CD14-positive monocyte (primary cell): Measurements from ENCODE around the gene GALNT18. TPM values are rescaled to one million over a fixed set of nuclear protein-coding genes. Genes with fewer than 3 reads are reported as not detected.

Experiments
- DNase-seq, 3 donors: peaks; one replicate each; pipeline ENCODE4 v3.0.0-alpha.2; 2011 to 2022
- H2AFZ ChIP-seq: 2 replicates; pipeline ENCODE4 v1.6.0; 2012; ENCODE audit warnings: mild to moderate bottlenecking, low read depth, low read length, inconsistent platforms; ENCODE audit not compliant: insufficient read depth, poor library complexity, severe bottlenecking
- H3K27ac ChIP-seq, 2 donors: 1 replicate in 1 of 2; 2 replicates in 1 of 2; pipeline ENCODE4 v1.5.1; 2012 to 2013; ENCODE audit warnings: low read length in 2 of 2, control low read depth in 1 of 2, inconsistent platforms in 1 of 2, low read depth in 1 of 2, mild to moderate bottlenecking in 1 of 2
- H3K27me3 ChIP-seq, 2 donors: one replicate each; pipeline versions ENCODE4 v1.6.0 to v1.6.1; 2011 to 2013; ENCODE audit warnings: low read length in 2 of 2; ENCODE audit not compliant: control insufficient read depth in 2 of 2, insufficient read depth in 2 of 2
- H3K36me3 ChIP-seq, 2 donors: replicated peaks in 1 of 2; 1 replicate in 1 of 2; 2 replicates in 1 of 2; pipeline versions ENCODE4 v1.5.1 to v1.6.1; 2012 to 2013; ENCODE audit warnings: low read length in 2 of 2, control low read depth in 1 of 2, inconsistent platforms in 1 of 2, mild to moderate bottlenecking in 1 of 2; ENCODE audit not compliant: insufficient read depth in 2 of 2, control insufficient read depth in 1 of 2
- H3K4me1 ChIP-seq, 2 donors: 1 replicate in 1 of 2; 2 replicates in 1 of 2; pipeline versions ENCODE4 v1.5.1 to v1.6.1; 2012 to 2013; ENCODE audit warnings: low read length in 2 of 2, control low read depth in 1 of 2, inconsistent platforms in 1 of 2, mild to moderate bottlenecking in 1 of 2, moderate library complexity in 1 of 2; ENCODE audit not compliant: insufficient read depth in 2 of 2, control insufficient read depth in 1 of 2
- H3K4me2 ChIP-seq: replicated peaks from 2 replicates; pipeline ENCODE3; 2012; ENCODE audit warnings: low read length, moderate library complexity, mild to moderate bottlenecking; ENCODE audit not compliant: poor library complexity, severe bottlenecking; ENCODE audit errors: extremely low read depth
- H3K4me3 ChIP-seq, 3 experiments: fragments of 200-600 bp in 1 of 3; sonication (generic) in 1 of 3; replicated peaks in 1 of 3; 1 replicate in 2 of 3; 2 replicates in 1 of 3; pipeline ENCODE4 v1.5.1; 2011 to 2013; ENCODE audit warnings: low read length in 3 of 3, mild to moderate bottlenecking in 3 of 3, control low read depth in 2 of 3, low read depth in 2 of 3, inconsistent platforms in 1 of 3, moderate library complexity in 1 of 3
- H3K79me2 ChIP-seq: 2 replicates; pipeline ENCODE4 v1.6.0; 2012; ENCODE audit warnings: mild to moderate bottlenecking, control low read depth, inconsistent platforms, low read length, moderate library complexity; ENCODE audit not compliant: insufficient read depth
- H3K9ac ChIP-seq: 2 replicates; pipeline ENCODE4 v1.6.0; 2017; ENCODE audit warnings: low read length, mild to moderate bottlenecking; ENCODE audit not compliant: insufficient read depth, poor library complexity, severe bottlenecking
- H3K9me3 ChIP-seq, 2 donors: replicated peaks in 1 of 2; 1 replicate in 1 of 2; 2 replicates in 1 of 2; pipeline versions ENCODE4 v1.5.1 to v1.6.1; 2012 to 2013; ENCODE audit warnings: low read length in 2 of 2, control low read depth in 1 of 2; ENCODE audit not compliant: control insufficient read depth in 1 of 2, insufficient read depth in 1 of 2
- H4K20me1 ChIP-seq: 2 replicates; pipeline ENCODE4 v1.6.0; 2012; ENCODE audit warnings: mild to moderate bottlenecking, low read length, control low read depth, moderate library complexity; ENCODE audit not compliant: insufficient read depth
- H3K27ac Mint-ChIP-seq, 7 donors: one replicate each; pipeline ENCODE4 v1.8.0; 2020; ENCODE audit warnings: mild to moderate bottlenecking in 7 of 7, mixed read lengths in 7 of 7, moderate library complexity in 6 of 7, inconsistent platforms in 2 of 7
- H3K27me3 Mint-ChIP-seq, 3 donors: one replicate each; pipeline ENCODE4 v1.8.0; 2021 to 2022; ENCODE audit warnings: low read depth in 3 of 3, mild to moderate bottlenecking in 3 of 3, mixed read lengths in 3 of 3, moderate library complexity in 3 of 3, inconsistent platforms in 1 of 3
- H3K36me3 Mint-ChIP-seq, 2 donors: one replicate each; pipeline ENCODE4 v1.8.0; 2020; ENCODE audit warnings: mixed read lengths in 2 of 2, inconsistent platforms in 1 of 2, mild to moderate bottlenecking in 1 of 2
- H3K4me1 Mint-ChIP-seq: one replicate; pipeline ENCODE4 v1.8.0; 2020; ENCODE audit warnings: mild to moderate bottlenecking, mixed read lengths
- H3K4me3 Mint-ChIP-seq, 2 donors: one replicate each; pipeline ENCODE4 v1.8.0; 2020; ENCODE audit warnings: mild to moderate bottlenecking in 2 of 2, mixed read lengths in 2 of 2, moderate library complexity in 1 of 2
- H3K9me3 Mint-ChIP-seq, 7 donors: one replicate each; pipeline ENCODE4 v1.8.0; 2020 to 2022; ENCODE audit warnings: mixed read lengths in 7 of 7, mild to moderate bottlenecking in 6 of 7, moderate library complexity in 6 of 7, inconsistent platforms in 2 of 7
- CTCF ChIP-seq: fragments of 200-600 bp; IDR thresholded peaks from one replicate; pipeline ENCODE4 v1.8.0; 2022; ENCODE audit warnings: antibody characterized with exemption, mild to moderate bottlenecking
- WGBS: methylation state at CpG from one replicate; pipeline ENCODE4 v1.1.5; 2013; ENCODE audit warnings: missing lambda C conversion rate; ENCODE audit not compliant: insufficient coverage; 5-methylcytosine and 5-hydroxymethylcytosine counted together
- intact Hi-C, 2 donors: fragments of 100-400 bp; cut with micrococcal nuclease; formaldehyde crosslinking; loops; one replicate each; pipeline versions ENCODE4 v1.15.0 to v1.15.1; 2023
- polyA plus RNA-seq, 3 donors: library from polyadenylated mRNA; depleted of rRNA in 1 of 3; unstranded in 2 of 3; stranded (reverse) in 1 of 3; fragments of 300-500 nt in 2 of 3; fragments of >200 nt in 1 of 3; fragmentation: Illumina TruSeq in 2 of 3; gene quantifications; 1 replicate in 2 of 3; 2 replicates in 1 of 3; pipeline ENCODE4 v1.2.3, GENCODE V29; 2012 to 2021

The GALNT18 gene
- polyA plus RNA-seq, 3 donors = not detected

GRCh38 chr11:11504071-11504470 is 117.7 kb downstream of the GALNT18 start:
- TF ChIP-seq CTCF = no peak
- H3K27me3 ChIP-seq = peaks cover 2 to 6% of the 10 kb centered on the region in 2 donors
- intact Hi-C loops = no loop called here
- no peaks in the 10 kb centered on the region for H3K4me1 Mint-ChIP-seq
- no peaks in the 10 kb centered on the region for H3K36me3 ChIP-seq
- H3K79me2 ChIP-seq = no peaks in the 10 kb centered on the region
- no peaks in the 10 kb centered on the region for H3K36me3 Mint-ChIP-seq
- H3K9ac ChIP-seq = no peak overlapping the region
- no peaks in the 10 kb centered on the region for H3K9me3 ChIP-seq
- H3K27ac ChIP-seq = no peak overlapping the region
- H3K27me3 Mint-ChIP-seq = peaks cover 12 to 17% (median 13%) of the 10 kb centered on the region in 3 donors
- no peak for DNase-seq
- no peaks in the 10 kb centered on the region for H4K20me1 ChIP-seq
- no peaks in the 10 kb centered on the region for H3K4me1 ChIP-seq
- no peak overlapping the region for H3K27ac Mint-ChIP-seq
- no peak overlapping the region for H3K4me3 Mint-ChIP-seq
- H3K4me3 ChIP-seq = no peak overlapping the region
- no peaks in the 10 kb centered on the region for H3K9me3 Mint-ChIP-seq
- H2AFZ ChIP-seq = no peak overlapping the region
- H3K4me2 ChIP-seq = no peak overlapping the region

- Histone ChIP-seq H3K27me3 (peaks cover 2 to 6% of the 10 kb centered on the region in 2 donors), H3K4me2 (no peak overlapping the region), H3K27ac (no peak overlapping the region), H2AFZ (no peak overlapping the region), H4K20me1 (no peaks in the 10 kb centered on the region), H3K79me2 (no peaks in the 10 kb centered on the region), H3K36me3 (no peaks in the 10 kb centered on the region), H3K9ac (no peak overlapping the region), H3K9me3 (no peaks in the 10 kb centered on the region), H3K4me3 (no peak overlapping the region), H3K4me1 (no peaks in the 10 kb centered on the region)
- Mint-ChIP-seq H3K9me3 (no peaks in the 10 kb centered on the region), H3K36me3 (no peaks in the 10 kb centered on the region), H3K27me3 (peaks cover 6 to 16% (median 13%) of the 10 kb centered on the region in 3 donors), H3K4me3 (no peak overlapping the region), H3K27ac (no peak overlapping the region), H3K4me1 (no peaks in the 10 kb centered on the region)
- DNase-seq = no peak
- TF ChIP-seq CTCF = no peak
- intact Hi-C loops = no loop called here
- 85% methylated on average over 8 of the region's 9 CpGs for WGBS
Measured at GRCh38 chr11:11502263-11502861, 119.4 kb downstream of the GALNT18 start.
